ENCODE data around the gene RUNX3.

- TF ChIP-seq CTCF (IDR thresholded peaks at IDR 0.05 in 8 of 11, conservative IDR thresholded peaks at IDR 0.05 in 3 of 11) (peak in 2 of 11 experiments; percentile 7 to 23), POLR2A (IDR thresholded peaks at IDR 0.05) (no peak), POLR2AphosphoS5 (IDR thresholded peaks at IDR 0.05) (no peak)
Measured at GRCh38 chr1:24961961-24962861, 32.1 kb upstream of the RUNX3 start.
